CD8-positive, alpha-beta memory T cell (primary cell): ENCODE data around the gene HMGN5. TPM values are rescaled to one million over a fixed set of nuclear protein-coding genes. Genes with fewer than 3 reads are reported as not detected.

Source experiments
- CTCF ChIA-PET: fragments of 350-600 bp; sonication (Branson Sonifier 250); formaldehyde crosslinking; loops from one replicate; lab custom pipeline; 2021; ENCODE audit warnings: antibody characterized with exemption; lab: Charles Lee
- POLR2A ChIA-PET: fragments of 350-600 bp; sonication (Branson Sonifier 250); formaldehyde crosslinking; loops from one replicate; lab custom pipeline; 2021; ENCODE audit warnings: antibody characterized with exemption; lab: Charles Lee
- DNase-seq, 5 donors: peaks; one replicate each; pipeline versions ENCODE4 v3.0.0 to v3.0.0-alpha.2; 2020 to 2022; ENCODE audit warnings: mixed read lengths in 1 of 5
- H3K27ac ChIP-seq: one replicate; pipeline ENCODE4 v1.7.0; 2013; ENCODE audit warnings: low read depth, mild to moderate bottlenecking, low read length, moderate library complexity
- H3K27me3 ChIP-seq: 2 replicates; pipeline ENCODE4 v1.7.0; 2013; ENCODE audit warnings: low read length, mild to moderate bottlenecking; ENCODE audit not compliant: insufficient read depth, poor library complexity, severe bottlenecking
- H3K36me3 ChIP-seq: 2 replicates; pipeline ENCODE4 v1.7.0; 2013; ENCODE audit warnings: mild to moderate bottlenecking, low read length, moderate library complexity; ENCODE audit not compliant: insufficient read depth
- H3K4me1 ChIP-seq: 2 replicates; pipeline ENCODE4 v1.7.0; 2013; ENCODE audit warnings: mild to moderate bottlenecking, low read length, moderate library complexity; ENCODE audit not compliant: insufficient read depth
- H3K4me3 ChIP-seq: 2 replicates; pipeline ENCODE4 v1.7.0; 2013; ENCODE audit warnings: mild to moderate bottlenecking, low read length
- H3K9me3 ChIP-seq: 2 replicates; pipeline ENCODE4 v1.7.0; 2013; ENCODE audit warnings: mild to moderate bottlenecking, low read length
- H3K27ac Mint-ChIP-seq, 8 donors: one replicate each; pipeline ENCODE4 v1.8.0; 2020 to 2021; ENCODE audit warnings: mixed read lengths in 8 of 8, mild to moderate bottlenecking in 6 of 8, inconsistent platforms in 3 of 8, moderate library complexity in 3 of 8
- H3K27me3 Mint-ChIP-seq, 2 donors: one replicate each; pipeline ENCODE4 v1.8.0; 2020 to 2021; ENCODE audit warnings: mixed read lengths in 2 of 2, mild to moderate bottlenecking in 1 of 2, moderate library complexity in 1 of 2
- H3K36me3 Mint-ChIP-seq, 3 donors: one replicate each; pipeline ENCODE4 v1.8.0; 2020 to 2021; ENCODE audit warnings: mixed read lengths in 3 of 3, inconsistent platforms in 1 of 3, mild to moderate bottlenecking in 1 of 3
- H3K4me1 Mint-ChIP-seq, 3 donors: one replicate each; pipeline ENCODE4 v1.8.0; 2020 to 2021; ENCODE audit warnings: mixed read lengths in 3 of 3, inconsistent platforms in 1 of 3, mild to moderate bottlenecking in 1 of 3
- H3K4me3 Mint-ChIP-seq, 7 donors: one replicate each; pipeline ENCODE4 v1.8.0; 2020 to 2021; ENCODE audit warnings: mixed read lengths in 7 of 7, mild to moderate bottlenecking in 6 of 7, moderate library complexity in 4 of 7, inconsistent platforms in 2 of 7
- H3K9me3 Mint-ChIP-seq, 5 donors: one replicate each; pipeline ENCODE4 v1.8.0; 2020 to 2022; ENCODE audit warnings: mixed read lengths in 5 of 5, mild to moderate bottlenecking in 3 of 5, moderate library complexity in 2 of 5, inconsistent platforms in 1 of 5
- polyA plus RNA-seq: library from polyadenylated mRNA; unstranded; fragments of 300-500 nt; fragmentation: Illumina TruSeq; gene quantifications from one replicate; pipeline ENCODE4 v1.2.3, GENCODE V29; 2021
- total RNA-seq, 2 experiments: library from RNA; stranded (reverse); gene quantifications; one replicate each; pipeline ENCODE4 v1.2.3, GENCODE V29; 2021

Gene HMGN5
- total and polyA plus RNA-seq, 3 experiments from 2014 or later = 1.2 to 3.3 (median 2.7) TPM

DNA sequence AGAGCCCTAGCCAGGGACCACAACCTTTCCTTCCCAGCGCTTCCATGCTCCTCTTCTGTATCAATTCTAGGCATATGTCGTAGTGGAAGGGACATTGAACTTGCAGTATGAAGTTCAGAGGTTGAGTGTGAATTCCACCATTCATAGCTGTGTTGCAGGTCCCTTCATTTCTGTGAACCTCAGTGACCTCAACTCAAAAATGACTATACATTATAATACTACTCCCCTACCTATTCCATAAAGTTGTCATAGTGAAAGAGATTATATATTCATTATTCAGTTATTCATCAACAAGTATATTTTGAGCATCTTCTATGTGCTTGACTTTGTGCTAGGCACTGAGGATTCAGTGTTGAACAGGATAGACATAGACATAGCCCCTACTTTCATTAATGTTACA lies 28.2 kb upstream of the HMGN5 start:
- Histone ChIP-seq H3K9me3 (no peaks in the 10 kb centered on the region), H3K4me3 (no peak overlapping the region), H3K27me3 (no peaks in the 10 kb centered on the region), H3K4me1 (no peaks in the 10 kb centered on the region), H3K36me3 (no peaks in the 10 kb centered on the region), H3K27ac (no peak overlapping the region)
- no peak overlapping the region for H3K4me3 Mint-ChIP-seq
- H3K4me1 Mint-ChIP-seq = peaks cover 23 to 71% (median 43%) of the 10 kb centered on the region in 3 donors
- H3K36me3 Mint-ChIP-seq = peaks cover 0 to 8% (median 0%) of the 10 kb centered on the region in 3 donors
- POLR2A ChIA-PET = no interaction called here
- H3K27me3 Mint-ChIP-seq = peaks cover 0 to 2% of the 10 kb centered on the region in 2 donors
- DNase-seq = no peak
- CTCF ChIA-PET = interaction anchor here (1.7 kb wide), 1 partner anchor 109 kb away, joined by 4 read pairs; no protein-coding TSS in a partner anchor
- no peaks in the 10 kb centered on the region for H3K9me3 Mint-ChIP-seq
- H3K27ac Mint-ChIP-seq = no peak overlapping the region

DNA sequence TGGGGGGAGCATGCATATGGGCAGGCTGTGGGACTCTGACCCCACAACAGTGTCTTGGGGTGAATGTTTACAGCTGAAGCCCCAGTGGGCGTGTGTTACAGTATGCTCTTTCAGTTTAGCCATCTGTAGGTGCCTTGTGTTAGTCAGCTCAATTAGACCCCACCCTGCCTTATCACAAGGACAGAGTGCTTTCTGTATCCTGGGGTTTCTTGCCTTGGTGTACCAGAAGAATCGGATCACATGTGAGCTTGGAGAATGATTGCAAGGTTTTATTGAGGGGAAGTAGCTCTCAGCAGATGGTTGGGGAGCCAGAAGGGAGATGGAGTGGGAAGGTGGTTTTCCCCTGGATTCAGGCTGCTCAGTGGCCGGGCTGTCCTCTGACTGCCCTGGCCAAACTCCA lies 27.5 kb upstream of the HMGN5 start:
- H3K4me1 ChIP-seq = no peaks in the 10 kb centered on the region
- H3K27ac ChIP-seq = no peak overlapping the region
- H3K27me3 ChIP-seq = no peaks in the 10 kb centered on the region
- ChIA-PET POLR2A (no interaction called here), CTCF (interaction anchor here (1.7 kb wide), 1 partner anchor 108 kb away, joined by 4 read pairs; no protein-coding TSS in a partner anchor)
- DNase-seq = no peak
- Mint-ChIP-seq H3K9me3 (no peaks in the 10 kb centered on the region), H3K27me3 (peaks cover 0 to 2% of the 10 kb centered on the region in 2 donors), H3K4me1 (peaks cover 21 to 71% (median 43%) of the 10 kb centered on the region in 3 donors), H3K4me3 (no peak overlapping the region), H3K27ac (no peak overlapping the region), H3K36me3 (peaks cover 0 to 8% (median 0%) of the 10 kb centered on the region in 3 donors)
- no peak overlapping the region for H3K4me3 ChIP-seq
- no peaks in the 10 kb centered on the region for H3K9me3 ChIP-seq
- no peaks in the 10 kb centered on the region for H3K36me3 ChIP-seq

DNA sequence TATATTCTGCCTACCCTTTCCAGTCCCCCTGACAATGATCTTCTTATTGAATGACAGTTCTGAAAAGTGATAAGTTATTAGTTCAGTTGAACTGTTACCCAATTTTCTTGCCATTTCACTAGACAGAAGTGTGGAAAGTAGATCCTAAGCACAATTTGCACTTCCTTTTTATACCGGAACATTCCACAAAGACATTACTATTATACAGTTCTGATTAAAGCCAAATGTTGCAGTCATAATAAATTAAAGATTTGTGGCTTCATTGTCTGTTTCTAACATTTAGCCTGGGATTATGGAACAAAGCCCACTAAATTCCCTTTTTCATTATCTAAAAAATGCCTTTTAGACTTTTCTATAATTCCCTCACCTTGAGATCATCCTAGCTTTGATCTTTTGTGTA lies 14.0 kb upstream of the HMGN5 start:
- DNase-seq = no peak
- H3K4me3 ChIP-seq = no peak overlapping the region
- Mint-ChIP-seq H3K36me3 (peaks cover 0 to 24% (median 8%) of the 10 kb centered on the region in 3 donors), H3K4me1 (peaks cover 33 to 76% (median 63%) of the 10 kb centered on the region in 3 donors), H3K27me3 (no peaks in the 10 kb centered on the region), H3K27ac (peak overlapping the region in 1 of 8 donors; percentile 17), H3K4me3 (no peak overlapping the region), H3K9me3 (no peaks in the 10 kb centered on the region)
- ChIA-PET CTCF (no interaction called here), POLR2A (no interaction called here)
- H3K4me1 ChIP-seq = no peaks in the 10 kb centered on the region
- no peak overlapping the region for H3K27ac ChIP-seq
- H3K27me3 ChIP-seq = no peaks in the 10 kb centered on the region
- no peaks in the 10 kb centered on the region for H3K36me3 ChIP-seq
- no peaks in the 10 kb centered on the region for H3K9me3 ChIP-seq

DNA sequence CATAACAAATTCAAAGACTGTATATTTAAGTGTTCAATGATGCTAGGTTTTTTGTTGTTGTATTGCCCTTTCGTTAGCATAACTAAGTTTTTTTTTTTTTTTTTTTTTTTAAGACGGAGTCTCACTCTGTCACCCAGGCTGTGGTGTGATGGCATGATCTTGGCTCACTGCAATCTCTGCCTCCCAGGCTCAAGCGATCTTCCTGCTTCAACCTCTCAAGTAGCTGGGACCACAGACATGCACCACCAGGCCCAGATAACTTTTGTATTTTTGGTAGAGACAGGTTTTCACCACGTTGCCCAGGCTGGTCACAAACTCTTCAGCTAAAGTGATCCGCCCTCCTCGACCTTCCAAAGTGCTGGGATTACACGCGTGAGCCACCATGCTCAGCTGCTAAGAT lies 7.2 kb upstream of the HMGN5 start:
- Mint-ChIP-seq H3K27ac (no peak overlapping the region), H3K27me3 (peaks cover 0 to 1% of the 10 kb centered on the region in 2 donors), H3K4me1 (peaks cover 28 to 70% (median 53%) of the 10 kb centered on the region in 3 donors), H3K9me3 (no peaks in the 10 kb centered on the region), H3K4me3 (no peak overlapping the region), H3K36me3 (peaks cover 0 to 44% (median 13%) of the 10 kb centered on the region in 3 donors)
- Histone ChIP-seq H3K27me3 (no peaks in the 10 kb centered on the region), H3K4me3 (no peak overlapping the region), H3K4me1 (peaks cover 6% of the 10 kb centered on the region), H3K27ac (no peak overlapping the region), H3K9me3 (no peaks in the 10 kb centered on the region), H3K36me3 (no peaks in the 10 kb centered on the region)
- ChIA-PET POLR2A (no interaction called here), CTCF (no interaction called here)
- DNase-seq = no peak

DNA sequence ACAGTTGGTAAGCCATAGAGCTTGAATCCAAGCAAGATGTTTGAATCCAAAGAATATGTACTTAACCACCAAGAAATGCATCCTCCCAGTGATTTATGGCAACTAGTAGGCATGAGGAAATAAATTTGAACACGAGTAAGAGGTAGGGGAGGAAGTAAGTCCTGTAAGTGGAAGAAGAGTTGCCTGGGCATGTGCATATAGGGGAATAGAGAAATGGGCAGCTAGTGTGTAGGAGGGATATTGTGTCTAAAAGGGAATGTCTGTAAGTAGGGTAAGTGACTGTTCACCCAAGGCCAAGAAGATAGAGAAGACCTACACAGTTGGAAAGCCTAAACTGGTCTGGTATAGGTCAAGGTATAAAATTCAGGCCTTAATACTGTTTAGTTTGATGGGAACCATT lies 4.8 kb upstream of the HMGN5 start:
- Histone ChIP-seq H3K27ac (no peak overlapping the region), H3K27me3 (no peaks in the 10 kb centered on the region), H3K4me1 (peaks cover 15% of the 10 kb centered on the region), H3K36me3 (no peaks in the 10 kb centered on the region), H3K9me3 (no peaks in the 10 kb centered on the region), H3K4me3 (no peak overlapping the region)
- POLR2A ChIA-PET = no interaction called here
- Mint-ChIP-seq H3K36me3 (peaks cover 0 to 44% (median 7%) of the 10 kb centered on the region in 3 donors), H3K9me3 (no peaks in the 10 kb centered on the region), H3K4me3 (peak overlapping the region in 3 of 7 donors; percentile 3 to 19 (median 14)), H3K4me1 (peaks cover 41 to 71% (median 49%) of the 10 kb centered on the region in 3 donors), H3K27me3 (peaks cover 0 to 1% of the 10 kb centered on the region in 2 donors), H3K27ac (no peak overlapping the region)
- CTCF ChIA-PET = no interaction called here
- DNase-seq = no peak

DNA sequence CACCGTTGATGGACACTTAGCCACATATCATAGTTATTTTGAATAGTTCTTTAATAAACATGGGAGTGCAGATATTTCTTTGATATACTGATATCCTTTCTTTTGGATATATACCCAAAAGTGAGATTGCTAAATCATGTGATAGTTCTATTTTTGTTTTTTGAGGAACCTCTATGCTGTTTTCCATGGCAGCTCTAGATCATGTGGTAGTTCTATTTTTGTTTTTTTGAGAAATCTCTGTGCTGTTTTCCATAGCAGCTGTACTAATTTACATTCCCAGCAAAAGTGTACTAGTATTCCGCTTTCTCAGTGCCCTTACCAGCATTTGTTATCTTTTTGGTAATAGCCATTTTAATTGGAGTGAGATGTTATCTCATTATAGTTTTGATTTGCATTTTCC lies 3.8 kb upstream of the HMGN5 start:
- H3K36me3 Mint-ChIP-seq = peaks cover 0 to 40% (median 7%) of the 10 kb centered on the region in 3 donors
- H3K27ac Mint-ChIP-seq = no peak overlapping the region
- H3K27ac ChIP-seq = no peak overlapping the region
- H3K4me1 Mint-ChIP-seq = peaks cover 47 to 76% (median 57%) of the 10 kb centered on the region in 3 donors
- peaks cover 20% of the 10 kb centered on the region for H3K4me1 ChIP-seq
- CTCF ChIA-PET = no interaction called here
- H3K27me3 ChIP-seq = no peaks in the 10 kb centered on the region
- H3K9me3 ChIP-seq = no peaks in the 10 kb centered on the region
- H3K9me3 Mint-ChIP-seq = no peaks in the 10 kb centered on the region
- H3K27me3 Mint-ChIP-seq = peaks cover 0 to 1% of the 10 kb centered on the region in 2 donors
- H3K36me3 ChIP-seq = no peaks in the 10 kb centered on the region
- no peak for DNase-seq
- H3K4me3 ChIP-seq = no peak overlapping the region
- peak overlapping the region in 2 of 7 donors; percentile 27 to 41 for H3K4me3 Mint-ChIP-seq
- POLR2A ChIA-PET = no interaction called here

DNA sequence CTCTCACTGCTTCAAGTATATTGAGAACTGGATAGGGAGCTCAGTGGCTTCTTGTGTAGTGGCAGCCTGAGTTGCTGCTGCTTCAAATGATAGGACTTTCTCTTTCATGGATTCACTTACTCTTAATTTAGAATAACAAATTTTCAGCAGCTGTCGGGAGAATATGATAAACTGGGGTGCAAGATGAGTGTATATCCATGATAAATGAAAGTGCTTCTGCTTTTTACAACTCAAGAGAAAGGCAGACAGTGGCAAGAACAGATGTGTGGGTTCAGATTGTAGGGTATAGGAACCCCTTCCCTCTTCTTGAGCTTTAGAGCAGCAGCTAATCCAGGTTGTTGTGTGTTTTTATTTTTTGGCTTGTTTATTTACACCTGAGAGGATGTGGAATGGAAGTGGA lies 1.2 kb upstream of the HMGN5 start:
- peaks cover 39 to 68% (median 57%) of the 10 kb centered on the region in 3 donors for H3K4me1 Mint-ChIP-seq
- ChIA-PET POLR2A (interaction anchor here (1.1 kb wide), 1 partner anchor 393 kb away, joined by 5 read pairs; the partner anchor contains the start of gene BRWD3), CTCF (no interaction called here)
- no peak for DNase-seq
- H3K4me3 Mint-ChIP-seq = peak overlapping the region; percentile 91 to 100 (median 93)
- H3K9me3 Mint-ChIP-seq = no peaks in the 10 kb centered on the region
- H3K36me3 Mint-ChIP-seq = peaks cover 0 to 33% (median 7%) of the 10 kb centered on the region in 3 donors
- Histone ChIP-seq H3K4me3 (peak overlapping the region; percentile 99), H3K27me3 (no peaks in the 10 kb centered on the region), H3K4me1 (peaks cover 20% of the 10 kb centered on the region), H3K36me3 (no peaks in the 10 kb centered on the region), H3K27ac (peak overlapping the region; percentile 83), H3K9me3 (no peaks in the 10 kb centered on the region)
- H3K27me3 Mint-ChIP-seq = no peaks in the 10 kb centered on the region
- H3K27ac Mint-ChIP-seq = peak overlapping the region in 7 of 8 donors; percentile 55 to 96 (median 94)

DNA sequence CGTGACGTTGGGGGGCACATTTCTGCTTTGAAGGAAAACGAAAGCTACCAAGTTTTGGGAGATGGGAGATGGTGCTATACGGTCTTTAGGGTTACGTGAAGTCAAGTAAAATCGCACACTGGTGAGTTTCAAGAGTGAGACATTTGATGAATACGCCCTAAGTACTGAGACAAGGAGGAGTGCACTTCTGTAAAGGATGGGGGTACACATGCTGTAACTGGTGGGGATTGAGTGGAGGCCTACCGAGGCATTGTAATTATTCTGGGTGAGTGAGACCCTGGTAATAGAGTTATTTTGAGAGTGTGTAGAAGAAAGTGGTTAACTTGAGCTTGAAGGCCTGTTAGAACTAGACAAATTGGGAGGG lies 725 bp upstream of the HMGN5 start:
- ChIA-PET POLR2A (interaction anchor here (0.7 to 1.1 kb wide), 2 partner anchors 81 to 393 kb away, joined by 4 to 5 read pairs; partner anchors contain the start of gene BRWD3), CTCF (interaction anchor here (1.2 to 1.8 kb wide), 2 partner anchors 8 to 9 kb away, joined by 4 to 5 read pairs; no protein-coding TSS in a partner anchor)
- peak overlapping the region; percentile 99 for H3K4me3 ChIP-seq
- H3K9me3 ChIP-seq = no peaks in the 10 kb centered on the region
- H3K36me3 Mint-ChIP-seq = peaks cover 0 to 30% (median 7%) of the 10 kb centered on the region in 3 donors
- no peaks in the 10 kb centered on the region for H3K27me3 ChIP-seq
- DNase-seq = peak in 2 of 5 donors; percentile 6 to 25
- H3K9me3 Mint-ChIP-seq = no peaks in the 10 kb centered on the region
- no peaks in the 10 kb centered on the region for H3K36me3 ChIP-seq
- H3K27me3 Mint-ChIP-seq = no peaks in the 10 kb centered on the region
- peaks cover 39 to 64% (median 54%) of the 10 kb centered on the region in 3 donors for H3K4me1 Mint-ChIP-seq
- H3K27ac ChIP-seq = peak overlapping the region; percentile 83
- peaks cover 20% of the 10 kb centered on the region for H3K4me1 ChIP-seq
- peak overlapping the region; percentile 87 to 96 (median 96) for H3K27ac Mint-ChIP-seq
- peak overlapping the region; percentile 91 to 100 (median 93) for H3K4me3 Mint-ChIP-seq
